Epithelial cell of esophagus (primary cell): ENCODE measurements around the gene NUFIP2.
A peak's percentile ranks its signal among the peaks of the same experiment; 100 is the strongest.
"Not testable (repeated sequence)": the region's sequence is repeated elsewhere in the genome, so short reads cannot be mapped to it uniquely, and the experiment has no call there.

ENCODE experiments used
- DNase-seq: peaks from one replicate; pipeline ENCODE4 v3.0.0; 2010; ENCODE audit warnings: low read depth
- H3K4me3 ChIP-seq: 2 replicates; pipeline ENCODE4 v1.5.1; 2011; ENCODE audit warnings: mild to moderate bottlenecking, low read length, control low read depth
- CTCF ChIP-seq: IDR thresholded peaks from 2 replicates; pipeline ENCODE4 v1.5.1; 2011; ENCODE audit warnings: low read depth, mild to moderate bottlenecking, low read length, control low read depth, inconsistent platforms; ENCODE audit not compliant: insufficient read depth; ENCODE audit errors: missing control alignments

The NUFIP2 gene

GRCh38 chr17:29293890-29294579, at the start of gene NUFIP2:
TSS of gene NUFIP2 (minus strand) at chr17:29294148. CDS start at chr17:29294059, 89 bp downstream.
- no peak for TF ChIP-seq CTCF
- H3K4me3 ChIP-seq: peak within 1 kb of the TSS; percentile 97
- peak; percentile 99 for DNase-seq

GRCh38 chr17:29342158-29342765, 48.3 kb upstream of the NUFIP2 start:
- DNase-seq: no peak
- TF ChIP-seq CTCF: no peak
- H3K4me3 ChIP-seq: no peak overlapping the region

- H3K4me3 ChIP-seq: no peak overlapping the region
- no peak for TF ChIP-seq CTCF
- peak; percentile 70 for DNase-seq
Observed at GRCh38 chr17:29341726-29342125, 47.8 kb upstream of the NUFIP2 start.

GRCh38 chr17:29339016-29339415, 45.1 kb upstream of the NUFIP2 start:
- DNase-seq: not testable (repeated sequence)

GRCh38 chr17:29331708-29332085, 37.7 kb upstream of the NUFIP2 start:
- no peak for DNase-seq

More at GRCh38 chr17:29339016-29339415, 45.1 kb upstream of the NUFIP2 start:
- H3K4me3 ChIP-seq: not testable (repeated sequence)

GRCh38 chr17:29331075-29331707, 37.2 kb upstream of the NUFIP2 start:
- peak; percentile 7 for DNase-seq
- H3K4me3 ChIP-seq: no peak overlapping the region
- TF ChIP-seq CTCF: no peak

More at GRCh38 chr17:29331708-29332085, 37.7 kb upstream of the NUFIP2 start:
- no peak for TF ChIP-seq CTCF
- H3K4me3 ChIP-seq: no peak overlapping the region

- no peak for TF ChIP-seq CTCF
- no peak for DNase-seq
- H3K4me3 ChIP-seq: no peak overlapping the region
Observed at GRCh38 chr17:29327412-29327811, 33.5 kb upstream of the NUFIP2 start.
